Measurements from ENCODE around the gene ZNF407.
A peak's percentile ranks its signal among the peaks of the same experiment; 100 is the strongest.

Gene ZNF407

DNA sequence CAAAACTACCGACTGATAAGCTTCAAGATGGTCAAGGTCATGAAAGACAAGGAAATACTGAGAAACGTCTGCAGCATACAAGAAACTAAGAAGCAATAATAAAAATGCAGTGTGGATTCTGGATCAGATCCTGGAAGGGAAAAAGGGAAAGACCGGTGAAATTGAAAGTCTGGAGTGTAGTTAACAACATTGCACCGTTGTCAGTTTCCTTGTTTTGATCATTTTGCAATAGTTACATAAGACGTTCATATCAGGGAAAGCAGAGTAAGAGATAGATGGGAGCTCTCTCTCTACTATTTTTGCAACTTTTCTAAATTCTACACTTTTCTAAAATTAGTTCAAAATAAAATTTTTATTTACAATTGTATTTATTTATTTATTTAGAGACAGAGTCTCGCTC is 15.0 kb upstream of the ZNF407 start:
- no peak overlapping the region for H3K4me3 ChIP-seq
- TF ChIP-seq, protein P1, sequence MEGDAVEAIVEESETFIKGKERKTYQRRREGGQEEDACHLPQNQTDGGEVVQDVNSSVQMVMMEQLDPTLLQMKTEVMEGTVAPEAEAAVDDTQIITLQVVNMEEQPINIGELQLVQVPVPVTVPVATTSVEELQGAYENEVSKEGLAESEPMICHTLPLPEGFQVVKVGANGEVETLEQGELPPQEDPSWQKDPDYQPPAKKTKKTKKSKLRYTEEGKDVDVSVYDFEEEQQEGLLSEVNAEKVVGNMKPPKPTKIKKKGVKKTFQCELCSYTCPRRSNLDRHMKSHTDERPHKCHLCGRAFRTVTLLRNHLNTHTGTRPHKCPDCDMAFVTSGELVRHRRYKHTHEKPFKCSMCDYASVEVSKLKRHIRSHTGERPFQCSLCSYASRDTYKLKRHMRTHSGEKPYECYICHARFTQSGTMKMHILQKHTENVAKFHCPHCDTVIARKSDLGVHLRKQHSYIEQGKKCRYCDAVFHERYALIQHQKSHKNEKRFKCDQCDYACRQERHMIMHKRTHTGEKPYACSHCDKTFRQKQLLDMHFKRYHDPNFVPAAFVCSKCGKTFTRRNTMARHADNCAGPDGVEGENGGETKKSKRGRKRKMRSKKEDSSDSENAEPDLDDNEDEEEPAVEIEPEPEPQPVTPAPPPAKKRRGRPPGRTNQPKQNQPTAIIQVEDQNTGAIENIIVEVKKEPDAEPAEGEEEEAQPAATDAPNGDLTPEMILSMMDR (IDR thresholded peaks at IDR 0.05), result no peak
- DNase-seq (ENCODE audit: low spot score), result no peak
- no peak overlapping the region for H3K27ac ChIP-seq

DNA sequence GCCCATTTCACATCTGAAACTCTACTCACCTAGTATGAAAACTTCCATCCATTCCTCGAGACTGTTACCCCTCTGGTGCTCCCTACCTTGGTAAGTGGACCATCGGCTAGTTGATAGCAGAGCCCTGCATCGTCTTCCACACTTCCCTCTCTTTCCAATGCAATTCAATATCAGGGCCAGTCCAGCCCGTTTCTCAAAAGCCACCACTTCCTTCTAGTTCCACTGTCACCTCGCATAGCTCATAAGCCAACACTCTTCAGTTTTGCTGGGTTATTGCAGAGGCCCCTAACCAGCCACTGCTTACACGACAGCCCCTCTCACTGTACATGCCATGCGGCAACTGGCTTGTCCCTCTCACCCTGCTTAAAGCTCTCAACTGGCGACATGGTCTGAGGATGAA is 10.2 kb upstream of the ZNF407 start:
- Histone ChIP-seq H3K27ac (no peak overlapping the region), H3K4me3 (no peak overlapping the region)
- TF ChIP-seq, protein P1 (IDR thresholded peaks at IDR 0.05), result no peak
- no peak for DNase-seq (ENCODE audit: low spot score)

DNA sequence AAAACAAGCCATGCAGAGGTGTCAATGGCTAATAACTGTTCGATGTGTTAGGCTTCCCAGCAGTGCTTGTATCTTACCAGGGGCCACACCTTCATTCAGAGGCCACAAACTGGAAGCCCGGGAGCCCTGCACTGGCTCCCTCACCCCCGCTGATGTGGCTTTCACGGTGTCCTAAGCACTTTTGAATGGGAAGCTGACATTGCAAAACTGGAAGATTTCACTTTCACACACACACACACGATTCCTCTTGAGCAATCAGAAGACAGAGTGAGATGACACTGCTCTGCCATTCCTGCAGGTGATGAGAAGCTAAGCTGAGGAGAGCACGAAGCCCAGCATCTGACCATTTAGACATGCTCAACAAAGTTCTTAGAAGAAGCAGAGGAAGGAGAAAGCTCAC is 8.6 kb upstream of the ZNF407 start:
- Histone ChIP-seq H3K4me3 (no peak overlapping the region), H3K27ac (no peak overlapping the region)
- DNase-seq (ENCODE audit: low spot score), result no peak
- TF ChIP-seq, protein P1 (IDR thresholded peaks at IDR 0.05), result no peak

DNA sequence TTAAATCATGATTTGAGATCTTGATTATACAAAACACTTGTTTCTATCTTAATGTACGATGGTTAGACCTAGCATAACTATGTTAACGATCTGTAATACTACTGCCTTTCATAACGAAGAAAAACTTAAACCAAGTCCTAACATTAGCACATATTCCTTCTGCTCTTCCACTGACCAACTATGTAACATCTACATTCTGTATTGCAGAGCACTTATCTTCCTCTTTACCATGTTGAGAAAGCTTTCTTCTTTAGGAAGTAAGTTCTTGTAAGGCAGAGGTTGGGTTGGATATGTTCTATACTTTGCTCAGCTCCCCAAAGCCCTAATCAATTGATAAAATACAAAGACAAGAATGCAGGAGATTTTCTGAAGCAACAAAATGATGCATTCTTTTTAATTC is 7.9 kb upstream of the ZNF407 start:
- no peak for DNase-seq (ENCODE audit: low spot score)
- Histone ChIP-seq H3K27ac (no peak overlapping the region), H3K4me3 (no peak overlapping the region)
- TF ChIP-seq, protein P1 (IDR thresholded peaks at IDR 0.05), result no peak

DNA sequence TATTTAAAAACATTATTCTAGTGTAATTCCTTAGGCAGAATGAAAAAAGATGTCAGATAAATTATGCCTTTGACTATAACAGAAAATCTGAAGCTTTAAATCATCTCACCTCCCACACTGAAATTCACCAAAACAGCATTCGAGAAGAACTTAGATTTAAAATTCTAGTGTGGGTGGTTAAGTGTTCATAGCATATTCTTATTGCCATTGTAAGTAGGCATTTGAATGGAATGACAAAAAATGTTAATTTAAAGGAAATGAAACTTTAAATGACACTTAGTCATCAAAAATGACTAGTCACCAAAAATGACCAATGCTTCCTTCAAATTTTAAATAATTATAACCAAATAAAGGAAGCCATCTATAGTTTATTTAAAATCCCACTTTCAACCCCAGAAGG is 7.0 kb upstream of the ZNF407 start:
- TF ChIP-seq, protein P1 (IDR thresholded peaks at IDR 0.05), result no peak
- Histone ChIP-seq H3K4me3 (no peak overlapping the region), H3K27ac (no peak overlapping the region)
- no peak for DNase-seq (ENCODE audit: low spot score)

DNA sequence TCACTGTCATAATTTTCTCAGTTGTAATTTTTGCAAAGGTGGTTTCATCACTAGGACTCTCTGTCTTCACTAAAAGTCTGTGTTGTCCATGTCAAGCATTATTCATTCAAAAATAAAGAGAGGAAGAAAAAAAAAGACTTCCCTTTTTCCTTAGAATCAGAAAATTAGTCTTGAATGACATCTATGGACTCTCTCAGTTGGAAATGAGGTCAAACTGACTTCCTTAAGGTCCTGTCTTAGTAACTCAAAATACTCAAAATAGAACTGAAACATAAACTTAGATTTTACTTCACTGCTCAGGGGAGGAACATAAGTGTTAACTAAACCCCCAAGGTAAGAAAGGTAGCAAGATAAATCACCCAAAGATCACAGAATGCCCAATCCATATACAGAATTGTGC is 2.2 kb upstream of the ZNF407 start:
- no peak for DNase-seq (ENCODE audit: low spot score)
- no peak overlapping the region for H3K4me3 ChIP-seq
- TF ChIP-seq, protein P1 (IDR thresholded peaks at IDR 0.05), result no peak
- H3K27ac ChIP-seq, result no peak overlapping the region

DNA sequence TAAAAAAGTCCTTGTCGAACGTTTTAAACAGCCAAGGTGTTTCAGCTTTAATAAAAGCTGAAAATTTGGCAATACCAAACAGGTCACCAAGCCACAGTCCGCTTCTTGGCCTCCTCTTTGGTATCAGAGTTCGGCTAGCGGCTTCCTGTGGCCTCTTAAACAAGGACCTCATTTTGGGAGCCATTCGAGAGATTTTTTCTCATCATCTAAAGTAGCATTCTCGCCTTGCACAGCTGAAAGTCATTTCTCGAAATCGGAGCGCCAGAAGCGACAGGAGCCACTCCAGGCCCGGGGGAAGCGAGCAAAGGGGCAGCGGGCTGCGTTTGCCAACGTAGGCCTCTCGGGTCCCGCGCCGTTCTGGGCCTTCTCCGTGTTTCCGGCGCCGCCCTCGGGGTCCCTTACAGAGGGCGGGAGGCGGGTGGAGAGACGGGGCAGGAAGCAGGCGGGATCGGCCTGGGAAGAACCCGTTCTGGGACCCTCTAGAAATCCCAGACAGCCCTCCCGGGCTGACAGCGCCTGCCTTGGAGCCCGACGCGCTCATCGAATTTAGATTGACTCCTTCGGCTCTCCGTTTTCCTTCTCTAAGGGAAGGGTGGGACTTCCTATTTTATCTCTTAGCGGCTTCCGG is 522 bp upstream of the ZNF407 start:
- Histone ChIP-seq H3K4me3 (peak overlapping the region; percentile 99), H3K27ac (peak overlapping the region; percentile 98 to 100)
- peak; percentile 87 for DNase-seq (ENCODE audit: low spot score)
- TF ChIP-seq, protein P1 (IDR thresholded peaks at IDR 0.05), result no peak

Measured in coronary artery (tissue), 2 donors.